Neural cell (in vitro differentiated cells): Measurements from ENCODE around the gene AMBN.

Experiments
- EP300 ChIP-seq: fragments of 450-650 bp; conservative IDR thresholded peaks from 2 replicates; pipeline ENCODE4 v1.6.1; 2014; ENCODE audit warnings: antibody characterized with exemption, mild to moderate bottlenecking, moderate library complexity; ENCODE audit not compliant: poor library complexity, severe bottlenecking
- EZH2 ChIP-seq: fragments of 200-600, 300-800 bp; shearing (Covaris generic), sonication (generic); IDR thresholded peaks from 2 replicates; pipeline ENCODE4 v1.6.1; 2014; ENCODE audit warnings: antibody characterized with exemption, low read length, borderline replicate concordance, mild to moderate bottlenecking; ENCODE audit not compliant: insufficient read depth, poor library complexity, severe bottlenecking
- POLR2AphosphoS5 ChIP-seq: IDR thresholded peaks from 2 replicates; pipeline ENCODE4 v1.6.1; 2012
- RAD21 ChIP-seq: fragments of 450-650 bp; conservative IDR thresholded peaks from 2 replicates; pipeline ENCODE4 v1.6.1; 2014; ENCODE audit warnings: antibody characterized with exemption, mild to moderate bottlenecking, moderate library complexity
- SMC3 ChIP-seq: fragments of 450-650 bp; conservative IDR thresholded peaks from 2 replicates; pipeline ENCODE4 v1.6.1; 2014; ENCODE audit warnings: antibody characterized with exemption, mild to moderate bottlenecking, moderate library complexity; ENCODE audit not compliant: poor library complexity
- TF ChIP-seq, protein P1 (sequence below): fragments of 450-650 bp; IDR thresholded peaks from 2 replicates; pipeline ENCODE4 v1.5.1; 2014; ENCODE audit warnings: antibody characterized with exemption, mild to moderate bottlenecking, moderate library complexity; ENCODE audit not compliant: poor library complexity, severe bottlenecking
- TF ChIP-seq, protein P2 (sequence below): IDR thresholded peaks from 2 replicates; pipeline ENCODE4 v1.6.1; 2012; ENCODE audit warnings: borderline replicate concordance

DNA sequence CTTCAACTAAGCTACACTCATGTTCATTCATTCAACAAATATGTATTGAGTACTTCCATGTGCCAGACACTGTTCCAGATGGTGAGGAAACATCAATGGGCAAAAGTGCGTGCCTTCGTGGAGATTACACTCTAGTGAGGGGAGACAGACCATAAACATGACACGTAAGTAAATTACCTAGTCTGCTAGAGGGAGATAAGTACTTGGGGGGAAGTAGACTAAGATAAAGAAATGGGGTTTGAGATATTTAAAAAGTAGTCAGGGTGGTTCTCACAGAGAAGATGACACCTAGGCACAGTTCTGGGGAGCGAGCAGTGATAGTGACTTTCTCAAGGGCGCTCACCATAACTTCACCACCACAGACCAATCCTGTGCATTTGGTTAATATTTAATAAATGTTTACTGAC, 62.6 kb downstream of the AMBN start:
- TF ChIP-seq, protein P1, sequence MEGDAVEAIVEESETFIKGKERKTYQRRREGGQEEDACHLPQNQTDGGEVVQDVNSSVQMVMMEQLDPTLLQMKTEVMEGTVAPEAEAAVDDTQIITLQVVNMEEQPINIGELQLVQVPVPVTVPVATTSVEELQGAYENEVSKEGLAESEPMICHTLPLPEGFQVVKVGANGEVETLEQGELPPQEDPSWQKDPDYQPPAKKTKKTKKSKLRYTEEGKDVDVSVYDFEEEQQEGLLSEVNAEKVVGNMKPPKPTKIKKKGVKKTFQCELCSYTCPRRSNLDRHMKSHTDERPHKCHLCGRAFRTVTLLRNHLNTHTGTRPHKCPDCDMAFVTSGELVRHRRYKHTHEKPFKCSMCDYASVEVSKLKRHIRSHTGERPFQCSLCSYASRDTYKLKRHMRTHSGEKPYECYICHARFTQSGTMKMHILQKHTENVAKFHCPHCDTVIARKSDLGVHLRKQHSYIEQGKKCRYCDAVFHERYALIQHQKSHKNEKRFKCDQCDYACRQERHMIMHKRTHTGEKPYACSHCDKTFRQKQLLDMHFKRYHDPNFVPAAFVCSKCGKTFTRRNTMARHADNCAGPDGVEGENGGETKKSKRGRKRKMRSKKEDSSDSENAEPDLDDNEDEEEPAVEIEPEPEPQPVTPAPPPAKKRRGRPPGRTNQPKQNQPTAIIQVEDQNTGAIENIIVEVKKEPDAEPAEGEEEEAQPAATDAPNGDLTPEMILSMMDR: no peak
- no peak for TF ChIP-seq RAD21
- no peak for TF ChIP-seq EP300
- TF ChIP-seq SMC3: no peak
- no peak for TF ChIP-seq POLR2AphosphoS5
- no peak for TF ChIP-seq EZH2
- TF ChIP-seq, protein P2, sequence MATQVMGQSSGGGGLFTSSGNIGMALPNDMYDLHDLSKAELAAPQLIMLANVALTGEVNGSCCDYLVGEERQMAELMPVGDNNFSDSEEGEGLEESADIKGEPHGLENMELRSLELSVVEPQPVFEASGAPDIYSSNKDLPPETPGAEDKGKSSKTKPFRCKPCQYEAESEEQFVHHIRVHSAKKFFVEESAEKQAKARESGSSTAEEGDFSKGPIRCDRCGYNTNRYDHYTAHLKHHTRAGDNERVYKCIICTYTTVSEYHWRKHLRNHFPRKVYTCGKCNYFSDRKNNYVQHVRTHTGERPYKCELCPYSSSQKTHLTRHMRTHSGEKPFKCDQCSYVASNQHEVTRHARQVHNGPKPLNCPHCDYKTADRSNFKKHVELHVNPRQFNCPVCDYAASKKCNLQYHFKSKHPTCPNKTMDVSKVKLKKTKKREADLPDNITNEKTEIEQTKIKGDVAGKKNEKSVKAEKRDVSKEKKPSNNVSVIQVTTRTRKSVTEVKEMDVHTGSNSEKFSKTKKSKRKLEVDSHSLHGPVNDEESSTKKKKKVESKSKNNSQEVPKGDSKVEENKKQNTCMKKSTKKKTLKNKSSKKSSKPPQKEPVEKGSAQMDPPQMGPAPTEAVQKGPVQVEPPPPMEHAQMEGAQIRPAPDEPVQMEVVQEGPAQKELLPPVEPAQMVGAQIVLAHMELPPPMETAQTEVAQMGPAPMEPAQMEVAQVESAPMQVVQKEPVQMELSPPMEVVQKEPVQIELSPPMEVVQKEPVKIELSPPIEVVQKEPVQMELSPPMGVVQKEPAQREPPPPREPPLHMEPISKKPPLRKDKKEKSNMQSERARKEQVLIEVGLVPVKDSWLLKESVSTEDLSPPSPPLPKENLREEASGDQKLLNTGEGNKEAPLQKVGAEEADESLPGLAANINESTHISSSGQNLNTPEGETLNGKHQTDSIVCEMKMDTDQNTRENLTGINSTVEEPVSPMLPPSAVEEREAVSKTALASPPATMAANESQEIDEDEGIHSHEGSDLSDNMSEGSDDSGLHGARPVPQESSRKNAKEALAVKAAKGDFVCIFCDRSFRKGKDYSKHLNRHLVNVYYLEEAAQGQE: no peak
